H1 (cell line): ENCODE data around the gene RPS6KA2. TPM values are rescaled to one million over a fixed set of nuclear protein-coding genes. Genes with fewer than 3 reads are reported as not detected.

Experiments used
- CHD7 ChIP-seq: fragments of 300-600 bp; sonication (generic); IDR thresholded peaks from 2 replicates; pipeline ENCODE4 v1.7.1; 2012; ENCODE audit warnings: low read length, moderate library complexity, mild to moderate bottlenecking, inconsistent platforms; ENCODE audit not compliant: insufficient replicate concordance
- E2F6 ChIP-seq: IDR thresholded peaks from 2 replicates; pipeline ENCODE4 v1.6.1; 2012; ENCODE audit warnings: inconsistent platforms
- EP300 ChIP-seq, 2 experiments: IDR thresholded peaks; 1 replicate in 1 of 2; 2 replicates in 1 of 2; pipeline ENCODE4 v1.6.1; 2011 to 2012; ENCODE audit warnings: low read depth in 2 of 2, low read length in 2 of 2, mild to moderate bottlenecking in 2 of 2, borderline replicate concordance in 1 of 2, inconsistent platforms in 1 of 2, moderate library complexity in 1 of 2
- HDAC2 ChIP-seq, 2 experiments: fragments of 300-600 bp in 1 of 2; sonication (generic) in 1 of 2; IDR thresholded peaks; 2 replicates each; pipeline ENCODE4 v1.6.1; 2011 to 2012; ENCODE audit warnings: low read depth in 2 of 2, low read length in 2 of 2, mild to moderate bottlenecking in 2 of 2, moderate library complexity in 2 of 2, borderline replicate concordance in 1 of 2, inconsistent platforms in 1 of 2
- MAFK ChIP-seq: IDR thresholded peaks from 2 replicates; pipeline ENCODE4 v1.6.1; 2012; ENCODE audit warnings: low read depth, mild to moderate bottlenecking, improper control_type of control experiment, low read length
- RBBP5 ChIP-seq: IDR thresholded peaks from 2 replicates; pipeline ENCODE4 v1.7.1; 2012; ENCODE audit warnings: low read depth, mild to moderate bottlenecking, inconsistent platforms, low read length, moderate library complexity, borderline replicate concordance
- RNF2 ChIP-seq: fragments of 200-900, 300-1000 bp; sonication (generic); IDR thresholded peaks from 2 replicates; pipeline ENCODE4 v1.7.1; 2016; ENCODE audit warnings: borderline replicate concordance, low read depth, mild to moderate bottlenecking, antibody characterized with exemption, low read length; ENCODE audit not compliant: poor library complexity, severe bottlenecking; ENCODE audit errors: missing control alignments
- TAF1 ChIP-seq: IDR thresholded peaks from 2 replicates; pipeline ENCODE4 v1.6.1; 2011; ENCODE audit warnings: mild to moderate bottlenecking, low read depth, low read length
- TAF7 ChIP-seq: optimal IDR thresholded peaks from 2 replicates; pipeline ENCODE3; 2011; ENCODE audit warnings: low read depth, mild to moderate bottlenecking, inconsistent platforms, low read length, moderate library complexity, borderline replicate concordance
- TEAD4 ChIP-seq: IDR thresholded peaks from 2 replicates; pipeline ENCODE4 v1.6.1; 2012; ENCODE audit warnings: low read depth, low read length, inconsistent platforms, mixed read lengths
- polyA plus RNA-seq, 7 experiments: library from polyadenylated mRNA; depleted of rRNA in 3 of 7; stranded (reverse) in 5 of 7; unstranded in 2 of 7; fragments of >200 nt in 5 of 7; fragments of 200-250 nt in 2 of 7; gene quantifications; 1 replicate in 5 of 7; 2 replicates in 1 of 7; 4 replicates in 1 of 7; pipeline versions ENCODE4 v1.2.1 to v1.2.3, GENCODE V29; 2011 to 2013; ENCODE audit warnings: missing spikeins in 2 of 7, mixed read lengths in 2 of 7
- total RNA-seq: library from RNA; stranded (reverse); fragmentation: NEBNext Ultra II Directional; extraction: Animal tissue kit (Norgen Biotek cat#: 25700); gene quantifications from 2 replicates; pipeline ENCODE4 v1.2.1, GENCODE V29; 2021

Gene RPS6KA2
- total and polyA plus RNA-seq, 2 of the 8 experiments (the other 6 are each of a cell fraction or from before 2014, with no cell fraction given): 8.8 to 25.7 TPM

DNA sequence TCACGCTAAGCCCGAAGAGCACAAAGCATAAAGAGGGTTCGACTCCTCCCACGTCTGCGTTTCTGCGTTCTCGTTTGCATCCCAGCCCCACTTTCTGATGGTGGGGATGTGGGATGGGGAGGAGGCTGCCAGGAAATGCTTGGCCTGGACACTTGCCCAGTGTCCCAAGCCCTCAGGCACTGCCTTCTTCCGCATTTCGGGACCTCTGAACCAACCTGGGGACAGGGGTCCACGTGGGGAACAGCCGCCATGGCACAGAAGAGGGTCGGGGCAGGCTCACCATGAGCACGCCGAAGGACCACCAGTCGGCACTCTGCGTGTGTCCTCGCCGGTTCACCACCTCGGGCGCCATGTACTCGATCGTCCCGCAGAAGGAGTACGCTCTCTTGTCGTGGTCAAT, 128.8 kb downstream of the RPS6KA2 start (continued):
- TF ChIP-seq CHD7 (no peak), RNF2 (no peak), EP300 (IDR thresholded peaks at IDR 0.05; ENCODE audit: borderline replicate concordance in 1 of 2, low read depth in 2 of 2, low read length in 2 of 2) (no peak), HDAC2 (IDR thresholded peaks at IDR 0.05; ENCODE audit: borderline replicate concordance in 1 of 2, low read depth in 2 of 2, low read length in 2 of 2) (no peak), TEAD4 (no peak), E2F6 (no peak), TAF7 (no peak), RBBP5 (no peak), MAFK (no peak), TAF1 (no peak)
